Astrocyte of the spinal cord (primary cell): ENCODE results near the gene TBC1D22A.

Source experiments
- DNase-seq: peaks from one replicate; pipeline ENCODE4 v3.0.0; 2011; ENCODE audit warnings: low read depth, low spot score
- H3K4me3 ChIP-seq: 2 replicates; pipeline ENCODE4 v1.5.1; 2011; ENCODE audit warnings: low read depth, mild to moderate bottlenecking, low read length, moderate library complexity
- CTCF ChIP-seq: IDR thresholded peaks from 2 replicates; pipeline ENCODE4 v1.5.1; 2012; ENCODE audit warnings: low read depth, mild to moderate bottlenecking, low read length, inconsistent platforms
- in situ Hi-C: cut with HindIII; loops from 2 replicates; pipeline ENCODE4 v1.10.0; 2017; ENCODE audit warnings: low sequenced_read_pairs

TBC1D22A gene

GRCh38 chr22:47100019-47100418 lies 337.6 kb downstream of the TBC1D22A start:
- no peak for DNase-seq
- in situ Hi-C loops = no loop called here
- TF ChIP-seq CTCF = no peak
- no peak overlapping the region for H3K4me3 ChIP-seq

GRCh38 chr22:47100646-47101200 lies 338.3 kb downstream of the TBC1D22A start:
- no peak for DNase-seq
- in situ Hi-C loops = no loop called here
- no peak overlapping the region for H3K4me3 ChIP-seq
- no peak for TF ChIP-seq CTCF

GRCh38 chr22:47101321-47101885 lies 339.0 kb downstream of the TBC1D22A start:
- in situ Hi-C loops = no loop called here
- TF ChIP-seq CTCF = no peak
- no peak overlapping the region for H3K4me3 ChIP-seq
- no peak for DNase-seq

GRCh38 chr22:47102081-47102480 lies 339.6 kb downstream of the TBC1D22A start:
- in situ Hi-C loops = no loop called here
- no peak overlapping the region for H3K4me3 ChIP-seq
- no peak for TF ChIP-seq CTCF
- no peak for DNase-seq

- no peak overlapping the region for H3K4me3 ChIP-seq
- no peak for DNase-seq
- no peak for TF ChIP-seq CTCF
- in situ Hi-C loops = no loop called here
These were observed 340.2 kb downstream of the TBC1D22A start for GRCh38 chr22:47102648-47103047.

- no peak for TF ChIP-seq CTCF
- in situ Hi-C loops = no loop called here
- no peak overlapping the region for H3K4me3 ChIP-seq
- DNase-seq = no peak
These were observed 342.6 kb downstream of the TBC1D22A start for GRCh38 chr22:47105085-47105484.

GRCh38 chr22:47106806-47107205 lies 344.4 kb downstream of the TBC1D22A start:
- DNase-seq = no peak
- no peak overlapping the region for H3K4me3 ChIP-seq
- no peak for TF ChIP-seq CTCF
- in situ Hi-C loops = no loop called here
